Panc1 (cell line): ENCODE results near the gene FSTL5.

Experiments used
- REST ChIP-seq, 2 experiments: IDR thresholded peaks; 2 replicates each; pipeline ENCODE4 v1.6.1; 2011 to 2012; ENCODE audit warnings: low read depth in 2 of 2, control low read depth in 1 of 2, low read length in 1 of 2, mild to moderate bottlenecking in 1 of 2, moderate library complexity in 1 of 2; ENCODE audit not compliant: insufficient read depth in 1 of 2
- SIN3A ChIP-seq: IDR thresholded peaks from 2 replicates; pipeline ENCODE4 v1.6.1; 2012; ENCODE audit warnings: low read depth, mild to moderate bottlenecking, low read length, moderate library complexity, borderline replicate concordance; ENCODE audit not compliant: insufficient read depth
- TCF7L2 ChIP-seq: IDR thresholded peaks from 2 replicates; pipeline ENCODE4 v1.6.1; 2011; ENCODE audit warnings: mild to moderate bottlenecking, low read depth, low read length, inconsistent platforms
- TF ChIP-seq, protein P1 (sequence below): fragments of 450-650 bp; IDR thresholded peaks from 2 replicates; pipeline ENCODE4 v1.5.1; 2017; ENCODE audit warnings: mild to moderate bottlenecking

DNA sequence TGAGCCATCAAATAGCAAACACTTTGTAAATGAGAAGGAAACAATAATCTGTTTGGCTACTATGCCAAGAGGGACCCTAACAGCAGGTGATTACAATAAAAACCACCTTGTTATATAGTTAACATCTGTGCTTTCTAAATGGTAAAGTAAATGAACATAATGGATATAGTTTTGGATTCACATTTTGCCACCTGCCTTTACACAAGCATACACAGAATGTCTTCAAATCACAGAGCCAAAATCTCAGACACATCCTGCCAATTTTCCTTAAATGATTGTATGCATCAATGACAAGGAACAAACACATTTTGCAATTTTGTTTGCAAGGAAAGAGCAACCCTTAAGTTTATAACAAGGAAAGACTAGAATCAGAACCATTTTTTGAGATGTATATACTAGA, 334.2 kb downstream of the FSTL5 start:
- TF ChIP-seq, protein P1, sequence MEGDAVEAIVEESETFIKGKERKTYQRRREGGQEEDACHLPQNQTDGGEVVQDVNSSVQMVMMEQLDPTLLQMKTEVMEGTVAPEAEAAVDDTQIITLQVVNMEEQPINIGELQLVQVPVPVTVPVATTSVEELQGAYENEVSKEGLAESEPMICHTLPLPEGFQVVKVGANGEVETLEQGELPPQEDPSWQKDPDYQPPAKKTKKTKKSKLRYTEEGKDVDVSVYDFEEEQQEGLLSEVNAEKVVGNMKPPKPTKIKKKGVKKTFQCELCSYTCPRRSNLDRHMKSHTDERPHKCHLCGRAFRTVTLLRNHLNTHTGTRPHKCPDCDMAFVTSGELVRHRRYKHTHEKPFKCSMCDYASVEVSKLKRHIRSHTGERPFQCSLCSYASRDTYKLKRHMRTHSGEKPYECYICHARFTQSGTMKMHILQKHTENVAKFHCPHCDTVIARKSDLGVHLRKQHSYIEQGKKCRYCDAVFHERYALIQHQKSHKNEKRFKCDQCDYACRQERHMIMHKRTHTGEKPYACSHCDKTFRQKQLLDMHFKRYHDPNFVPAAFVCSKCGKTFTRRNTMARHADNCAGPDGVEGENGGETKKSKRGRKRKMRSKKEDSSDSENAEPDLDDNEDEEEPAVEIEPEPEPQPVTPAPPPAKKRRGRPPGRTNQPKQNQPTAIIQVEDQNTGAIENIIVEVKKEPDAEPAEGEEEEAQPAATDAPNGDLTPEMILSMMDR: no peak
- TF ChIP-seq SIN3A (no peak), REST (IDR thresholded peaks at IDR 0.05; ENCODE audit: insufficient read depth in 1 of 2, low read depth in 2 of 2, low read length in 1 of 2) (no peak), TCF7L2 (no peak)
